22Rv1 (cell line): ENCODE results near the gene TTC21A.

Source experiments
- ZFX ChIP-seq: fragments of 450-650 bp; IDR thresholded peaks from 2 replicates; pipeline ENCODE4 v1.6.1; 2017; ENCODE audit warnings: antibody characterized with exemption, borderline replicate concordance
- TF ChIP-seq, protein P1 (sequence below): fragments of 450-650 bp; IDR thresholded peaks from 2 replicates; pipeline ENCODE4 v1.5.1; 2017; ENCODE audit warnings: mild to moderate bottlenecking

DNA sequence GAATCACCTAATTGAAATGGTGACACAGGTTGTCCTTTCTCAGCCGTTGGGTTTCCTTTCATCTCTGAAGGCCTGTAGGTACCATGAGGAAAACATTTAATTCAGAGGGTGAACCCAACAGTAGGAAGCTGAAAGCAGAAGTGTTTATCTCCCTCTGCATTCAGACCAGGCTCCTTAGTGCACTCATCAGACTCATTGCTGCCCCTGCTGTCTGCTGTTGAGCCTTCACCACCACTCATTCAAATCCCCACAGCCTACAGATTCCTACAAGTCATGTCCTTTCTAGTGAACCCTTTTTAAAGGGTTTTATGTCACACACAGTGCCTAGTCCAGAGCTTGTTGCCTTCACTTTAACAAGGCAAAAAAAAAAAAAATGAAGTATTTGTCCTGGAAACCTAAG lies 42.3 kb upstream of the TTC21A start:
- TF ChIP-seq, protein P1, sequence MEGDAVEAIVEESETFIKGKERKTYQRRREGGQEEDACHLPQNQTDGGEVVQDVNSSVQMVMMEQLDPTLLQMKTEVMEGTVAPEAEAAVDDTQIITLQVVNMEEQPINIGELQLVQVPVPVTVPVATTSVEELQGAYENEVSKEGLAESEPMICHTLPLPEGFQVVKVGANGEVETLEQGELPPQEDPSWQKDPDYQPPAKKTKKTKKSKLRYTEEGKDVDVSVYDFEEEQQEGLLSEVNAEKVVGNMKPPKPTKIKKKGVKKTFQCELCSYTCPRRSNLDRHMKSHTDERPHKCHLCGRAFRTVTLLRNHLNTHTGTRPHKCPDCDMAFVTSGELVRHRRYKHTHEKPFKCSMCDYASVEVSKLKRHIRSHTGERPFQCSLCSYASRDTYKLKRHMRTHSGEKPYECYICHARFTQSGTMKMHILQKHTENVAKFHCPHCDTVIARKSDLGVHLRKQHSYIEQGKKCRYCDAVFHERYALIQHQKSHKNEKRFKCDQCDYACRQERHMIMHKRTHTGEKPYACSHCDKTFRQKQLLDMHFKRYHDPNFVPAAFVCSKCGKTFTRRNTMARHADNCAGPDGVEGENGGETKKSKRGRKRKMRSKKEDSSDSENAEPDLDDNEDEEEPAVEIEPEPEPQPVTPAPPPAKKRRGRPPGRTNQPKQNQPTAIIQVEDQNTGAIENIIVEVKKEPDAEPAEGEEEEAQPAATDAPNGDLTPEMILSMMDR = peak; percentile 48
- no peak for TF ChIP-seq ZFX
